Spleen (tissue), 7 donors: Measurements from ENCODE around the gene NDUFV2.

Experiments used
- POLR2A ChIP-seq, 3 donors: fragments of 450-650 bp; IDR thresholded peaks; one replicate each; pipeline ENCODE4 v1.5.1; 2017; ENCODE audit warnings: antibody characterized with exemption in 3 of 3, mild to moderate bottlenecking in 1 of 3
- TF ChIP-seq, protein P1 (sequence below), 11 experiments: fragments of 200-600 bp in 7 of 11; fragments of 450-650 bp in 4 of 11; sonication (generic) in 4 of 11; IDR thresholded peaks in 8 of 11; conservative IDR thresholded peaks in 3 of 11; 1 replicate in 7 of 11; 2 replicates in 4 of 11; pipeline versions ENCODE4 v1.4.0 to v1.8.0; 2016 to 2021; ENCODE audit warnings: antibody characterized with exemption in 11 of 11, inconsistent platforms in 4 of 11, mild to moderate bottlenecking in 1 of 11
- donor health status: DM: no; HTN: no; CAD: no; lungs with moderate emphysema.
- donor health status: DM: no; HTN: no; CAD: no.
- donor health status: DM: no; HTN: no; CAD: no.

DNA sequence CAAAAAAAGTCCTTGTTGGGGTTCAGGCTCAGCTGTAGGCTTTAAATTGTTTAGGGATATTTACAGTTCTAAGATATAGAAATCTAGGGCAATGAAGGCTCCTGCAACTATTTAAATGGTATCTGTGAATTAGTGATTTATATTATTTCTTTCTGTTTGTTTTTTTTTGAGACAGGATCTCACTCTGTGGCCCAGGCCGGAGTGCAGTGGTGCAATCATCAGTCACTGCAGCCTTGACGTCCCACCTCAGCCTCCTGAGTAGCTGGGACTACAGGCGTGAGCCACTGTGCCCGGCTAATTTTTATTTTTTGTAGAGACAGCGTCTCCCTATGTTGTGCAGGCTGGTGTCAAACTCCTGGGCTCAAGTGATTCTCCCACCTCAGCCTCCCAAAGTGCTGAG, 32.3 kb upstream of the NDUFV2 start:
- no peak for TF ChIP-seq POLR2A (IDR thresholded peaks at IDR 0.05)
- TF ChIP-seq, protein P1, sequence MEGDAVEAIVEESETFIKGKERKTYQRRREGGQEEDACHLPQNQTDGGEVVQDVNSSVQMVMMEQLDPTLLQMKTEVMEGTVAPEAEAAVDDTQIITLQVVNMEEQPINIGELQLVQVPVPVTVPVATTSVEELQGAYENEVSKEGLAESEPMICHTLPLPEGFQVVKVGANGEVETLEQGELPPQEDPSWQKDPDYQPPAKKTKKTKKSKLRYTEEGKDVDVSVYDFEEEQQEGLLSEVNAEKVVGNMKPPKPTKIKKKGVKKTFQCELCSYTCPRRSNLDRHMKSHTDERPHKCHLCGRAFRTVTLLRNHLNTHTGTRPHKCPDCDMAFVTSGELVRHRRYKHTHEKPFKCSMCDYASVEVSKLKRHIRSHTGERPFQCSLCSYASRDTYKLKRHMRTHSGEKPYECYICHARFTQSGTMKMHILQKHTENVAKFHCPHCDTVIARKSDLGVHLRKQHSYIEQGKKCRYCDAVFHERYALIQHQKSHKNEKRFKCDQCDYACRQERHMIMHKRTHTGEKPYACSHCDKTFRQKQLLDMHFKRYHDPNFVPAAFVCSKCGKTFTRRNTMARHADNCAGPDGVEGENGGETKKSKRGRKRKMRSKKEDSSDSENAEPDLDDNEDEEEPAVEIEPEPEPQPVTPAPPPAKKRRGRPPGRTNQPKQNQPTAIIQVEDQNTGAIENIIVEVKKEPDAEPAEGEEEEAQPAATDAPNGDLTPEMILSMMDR (IDR thresholded peaks at IDR 0.05 in 8 of 11, conservative IDR thresholded peaks at IDR 0.05 in 3 of 11), result no peak
